Smooth muscle cell (in vitro differentiated cells): ENCODE data around the gene SLCO3A1. TPM values are rescaled to one million over a fixed set of nuclear protein-coding genes. Genes with fewer than 3 reads are reported as not detected.
A peak's percentile ranks its signal among the peaks of the same experiment; 100 is the strongest.

ENCODE experiments used
- DNase-seq: peaks from one replicate; lab custom pipeline; 2025; ENCODE audit not compliant: unreplicated experiment; lab: John Stamatoyannopoulos, UW
- H2AFZ ChIP-seq: fragments of 200-600 bp; sonication (generic); 2 replicates; pipeline ENCODE4 v1.6.0; 2016; ENCODE audit warnings: antibody characterized with exemption, low read depth, mild to moderate bottlenecking
- H3F3A ChIP-seq: fragments of 200-600 bp; sonication (generic); 2 replicates; pipeline ENCODE4 v1.6.0; 2017; ENCODE audit warnings: antibody characterized with exemption, low read depth
- H3K27ac ChIP-seq: fragments of 200-600 bp; sonication (generic); 2 replicates; pipeline ENCODE4 v1.5.1; 2016; ENCODE audit warnings: low read depth, mild to moderate bottlenecking
- H3K27me3 ChIP-seq: fragments of 200-600 bp; sonication (generic); 2 replicates; pipeline ENCODE4 v1.6.1; 2016; ENCODE audit warnings: low read depth, mild to moderate bottlenecking
- H3K36me3 ChIP-seq: fragments of 200-600 bp; sonication (generic); 2 replicates; pipeline ENCODE4 v1.5.1; 2016; ENCODE audit warnings: low read depth
- H3K4me1 ChIP-seq: fragments of 200-600 bp; sonication (generic); 2 replicates; pipeline ENCODE4 v1.5.1; 2016; ENCODE audit warnings: low read depth
- H3K4me2 ChIP-seq: fragments of 200-600 bp; sonication (generic); 2 replicates; pipeline ENCODE4 v1.6.0; 2016; ENCODE audit warnings: mild to moderate bottlenecking
- H3K4me3 ChIP-seq: fragments of 200-600 bp; sonication (generic); 2 replicates; pipeline ENCODE4 v1.5.1; 2016; ENCODE audit warnings: mild to moderate bottlenecking
- H3K79me2 ChIP-seq: fragments of 200-600 bp; sonication (generic); 2 replicates; pipeline ENCODE4 v1.6.0; 2016; ENCODE audit warnings: low read depth, mild to moderate bottlenecking
- H3K9ac ChIP-seq: fragments of 200-600 bp; sonication (generic); 2 replicates; pipeline ENCODE4 v1.6.0; 2016; ENCODE audit warnings: low read depth
- H3K9me3 ChIP-seq: fragments of 200-600 bp; sonication (generic); replicated peaks from 2 replicates; pipeline ENCODE4 v1.5.1; 2016; ENCODE audit warnings: low read depth
- H4K20me1 ChIP-seq: fragments of 200-600 bp; sonication (generic); 2 replicates; pipeline ENCODE4 v1.6.0; 2016; ENCODE audit warnings: low read depth
- WGBS: methylation state at CpG from one replicate; pipeline ENCODE4 v1.1.7; 2016; ENCODE audit warnings: low lambda C conversion rate; 5-methylcytosine and 5-hydroxymethylcytosine counted together
- polyA plus RNA-seq: library from polyadenylated mRNA; unstranded; fragments of >200 nt; fragmentation: Nextera tagmentation; extraction: Ambion mirVana; gene quantifications from 2 replicates; pipeline ENCODE4 v1.2.1, GENCODE V29; 2016
- total RNA-seq: library from RNA; depleted of rRNA; stranded (reverse); fragments of >200 nt; gene quantifications from 2 replicates; pipeline ENCODE4 v1.2.3, GENCODE V29; 2014
- TF ChIP-seq, protein P1 (sequence below): fragments of 200-600 bp; sonication (generic); IDR thresholded peaks from 2 replicates; pipeline ENCODE4 v1.5.1; 2017; ENCODE audit warnings: borderline replicate concordance, mild to moderate bottlenecking, antibody characterized with exemption; ENCODE audit not compliant: insufficient read depth, poor library complexity, severe bottlenecking

Gene SLCO3A1
- total and polyA plus RNA-seq, 2 experiments from 2014 or later, result 1.3 to 12.6 TPM

DNA sequence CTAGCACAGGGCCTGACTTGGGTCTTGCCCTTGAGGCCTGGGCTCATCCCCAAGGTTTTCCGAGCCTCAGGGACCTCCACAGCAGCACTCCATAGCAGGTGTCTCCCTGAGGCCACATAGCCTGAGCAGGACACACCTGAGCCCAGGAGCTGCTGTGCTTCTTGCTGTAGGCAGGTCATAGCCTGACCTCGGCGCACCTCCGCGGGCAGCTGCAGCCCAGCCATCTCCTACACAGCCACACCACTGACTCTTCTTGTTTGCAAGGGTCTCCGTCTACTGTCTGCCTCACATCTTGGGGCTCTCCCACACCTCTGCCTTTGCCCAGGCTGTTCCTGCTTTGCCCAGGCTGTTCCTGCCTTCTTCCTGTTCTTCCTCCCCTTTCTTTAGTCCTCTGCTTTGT, 224.8 kb downstream of the SLCO3A1 start:
- Histone ChIP-seq H3K9me3 (no peaks in the 10 kb centered on the region), H3K4me2 (no peak overlapping the region), H3K79me2 (no peaks in the 10 kb centered on the region), H3K4me3 (no peak overlapping the region), H3K36me3 (no peaks in the 10 kb centered on the region), H3K4me1 (peaks cover 4% of the 10 kb centered on the region), H2AFZ (no peak overlapping the region), H3K27me3 (peaks cover 8% of the 10 kb centered on the region), H3K27ac (no peak overlapping the region), H3K9ac (no peak overlapping the region), H4K20me1 (no peaks in the 10 kb centered on the region), H3F3A (no peaks in the 10 kb centered on the region)
- WGBS, result 94% methylated on average over 6 of the region's 6 CpGs
- TF ChIP-seq, protein P1, sequence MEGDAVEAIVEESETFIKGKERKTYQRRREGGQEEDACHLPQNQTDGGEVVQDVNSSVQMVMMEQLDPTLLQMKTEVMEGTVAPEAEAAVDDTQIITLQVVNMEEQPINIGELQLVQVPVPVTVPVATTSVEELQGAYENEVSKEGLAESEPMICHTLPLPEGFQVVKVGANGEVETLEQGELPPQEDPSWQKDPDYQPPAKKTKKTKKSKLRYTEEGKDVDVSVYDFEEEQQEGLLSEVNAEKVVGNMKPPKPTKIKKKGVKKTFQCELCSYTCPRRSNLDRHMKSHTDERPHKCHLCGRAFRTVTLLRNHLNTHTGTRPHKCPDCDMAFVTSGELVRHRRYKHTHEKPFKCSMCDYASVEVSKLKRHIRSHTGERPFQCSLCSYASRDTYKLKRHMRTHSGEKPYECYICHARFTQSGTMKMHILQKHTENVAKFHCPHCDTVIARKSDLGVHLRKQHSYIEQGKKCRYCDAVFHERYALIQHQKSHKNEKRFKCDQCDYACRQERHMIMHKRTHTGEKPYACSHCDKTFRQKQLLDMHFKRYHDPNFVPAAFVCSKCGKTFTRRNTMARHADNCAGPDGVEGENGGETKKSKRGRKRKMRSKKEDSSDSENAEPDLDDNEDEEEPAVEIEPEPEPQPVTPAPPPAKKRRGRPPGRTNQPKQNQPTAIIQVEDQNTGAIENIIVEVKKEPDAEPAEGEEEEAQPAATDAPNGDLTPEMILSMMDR, result no peak
- no peak for DNase-seq

DNA sequence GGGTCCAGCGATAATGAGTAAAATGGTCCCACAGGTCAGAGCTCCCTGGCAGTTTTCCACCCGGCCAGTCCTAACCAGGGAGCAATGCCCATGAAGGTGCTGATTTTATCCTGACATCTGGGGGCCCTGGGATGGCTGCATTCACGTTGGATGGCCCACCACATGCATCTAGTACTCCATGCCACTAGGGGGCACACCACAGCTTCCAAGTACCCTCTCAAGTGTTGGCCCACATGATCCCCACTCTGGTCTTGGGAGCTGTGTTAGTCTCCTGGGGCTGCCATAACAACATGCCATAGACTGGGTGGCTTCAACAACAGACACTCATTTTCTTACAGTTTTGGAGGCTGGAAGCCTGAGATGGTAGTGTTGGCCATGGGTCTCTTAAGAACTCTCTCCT, 225.5 kb downstream of the SLCO3A1 start:
- no peak overlapping the region for H3K27ac ChIP-seq
- DNase-seq, result no peak
- H3K27me3 ChIP-seq, result peaks cover 13% of the 10 kb centered on the region
- WGBS, result 81% methylated on average over 3 of the region's 3 CpGs
- no peak overlapping the region for H2AFZ ChIP-seq
- no peaks in the 10 kb centered on the region for H3K79me2 ChIP-seq
- H3K4me3 ChIP-seq, result no peak overlapping the region
- peaks cover 3% of the 10 kb centered on the region for H3K4me1 ChIP-seq
- no peaks in the 10 kb centered on the region for H4K20me1 ChIP-seq
- H3K9me3 ChIP-seq, result no peaks in the 10 kb centered on the region
- H3K4me2 ChIP-seq, result no peak overlapping the region
- H3K36me3 ChIP-seq, result no peaks in the 10 kb centered on the region
- TF ChIP-seq, protein P1, result peak; percentile 25
- H3F3A ChIP-seq, result no peaks in the 10 kb centered on the region
- no peak overlapping the region for H3K9ac ChIP-seq

DNA sequence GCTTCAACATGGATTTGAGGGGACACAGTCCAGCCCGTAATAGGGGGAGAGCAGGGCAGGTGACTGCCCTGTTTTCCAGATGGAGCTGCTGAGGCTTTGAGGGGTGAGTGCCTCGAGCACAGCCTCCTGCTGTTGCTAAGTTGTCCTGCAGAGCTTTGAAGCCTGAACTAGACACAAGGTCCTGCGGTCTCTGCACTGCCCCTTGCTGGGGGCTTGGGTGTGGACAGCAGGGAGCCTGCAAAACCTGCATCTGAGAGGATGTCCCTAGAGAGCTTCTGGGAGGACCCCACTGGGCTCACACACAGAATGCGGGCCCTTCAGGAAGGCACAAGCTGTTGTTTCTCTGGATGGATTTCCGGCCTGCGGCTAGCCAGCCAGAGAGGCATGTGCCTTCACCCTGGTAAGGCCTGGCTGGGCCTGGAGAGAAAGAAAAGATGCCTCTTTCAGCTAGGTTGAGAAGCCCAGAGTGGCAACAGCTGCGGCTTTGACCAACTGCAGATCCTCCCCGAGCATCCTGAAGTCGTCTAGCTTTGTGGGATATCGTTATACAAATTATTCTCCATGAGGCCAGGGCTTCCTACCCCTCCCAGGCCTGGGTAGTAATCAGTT, 226.2 kb downstream of the SLCO3A1 start:
- Histone ChIP-seq H3K36me3 (no peaks in the 10 kb centered on the region), H3K9ac (no peak overlapping the region), H3K27me3 (peaks cover 13% of the 10 kb centered on the region), H2AFZ (no peak overlapping the region), H4K20me1 (no peaks in the 10 kb centered on the region), H3F3A (no peaks in the 10 kb centered on the region), H3K4me1 (no peaks in the 10 kb centered on the region), H3K27ac (no peak overlapping the region), H3K4me2 (no peak overlapping the region), H3K79me2 (no peaks in the 10 kb centered on the region), H3K4me3 (no peak overlapping the region), H3K9me3 (no peaks in the 10 kb centered on the region)
- WGBS, result 91% methylated on average over 10 of the region's 10 CpGs
- no peak for DNase-seq
- TF ChIP-seq, protein P1, result no peak

DNA sequence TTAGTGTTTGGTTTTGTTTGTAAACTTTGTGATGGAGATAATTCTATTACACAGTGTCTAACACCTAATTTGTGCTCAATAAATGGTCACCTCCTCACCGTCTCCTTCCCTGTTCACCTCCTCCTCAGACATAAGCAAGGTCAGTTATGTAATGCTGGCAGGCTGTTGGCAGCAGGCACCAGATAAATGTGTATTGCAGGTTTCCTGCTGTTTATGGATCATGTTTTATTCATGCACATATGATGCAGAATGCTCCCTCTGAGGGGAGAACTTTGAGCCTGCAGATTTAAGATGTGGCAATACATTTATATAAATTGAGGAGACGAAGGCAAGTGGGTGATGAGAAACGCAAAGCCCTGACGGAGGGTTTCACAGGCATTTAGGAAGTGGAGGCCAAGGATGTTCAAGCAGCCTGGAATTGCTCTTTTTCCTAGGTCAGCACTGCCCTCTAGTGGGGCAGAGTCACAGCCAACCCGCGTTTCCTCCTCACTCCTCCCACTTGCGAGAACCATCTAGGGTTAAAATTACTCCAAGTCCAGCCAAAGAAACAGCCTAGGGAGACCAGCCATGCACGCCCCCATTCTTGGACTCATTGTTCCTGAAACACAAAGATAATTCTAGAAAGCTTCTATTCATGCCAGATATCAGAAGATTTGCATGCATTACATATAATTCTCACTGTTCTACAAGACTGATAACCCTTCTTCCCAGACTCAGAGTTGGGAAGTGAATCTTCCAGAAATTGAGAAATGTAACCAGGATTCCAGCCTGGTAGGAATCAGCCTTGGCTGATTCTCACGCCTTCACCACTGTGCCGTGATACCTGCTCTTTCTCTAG, 228.7 kb downstream of the SLCO3A1 start:
- Histone ChIP-seq H3K27me3 (peaks cover 13% of the 10 kb centered on the region), H3K27ac (no peak overlapping the region), H2AFZ (no peak overlapping the region), H3K4me1 (no peaks in the 10 kb centered on the region), H3K79me2 (no peaks in the 10 kb centered on the region), H3K4me3 (no peak overlapping the region), H3K9me3 (no peaks in the 10 kb centered on the region), H3K9ac (no peak overlapping the region), H3K4me2 (no peak overlapping the region), H3K36me3 (no peaks in the 10 kb centered on the region), H3F3A (no peaks in the 10 kb centered on the region), H4K20me1 (no peaks in the 10 kb centered on the region)
- DNase-seq, result no peak
- 22% methylated on average over 10 of the region's 10 CpGs for WGBS
- TF ChIP-seq, protein P1, result peak; percentile 79
